GM19467 (cell line): ENCODE data around the gene ASB14.
A peak's percentile ranks its signal among the peaks of the same experiment; 100 is the strongest.

Source experiments
- ATAC-seq: cut with Tn5 transposase; IDR thresholded peaks from one replicate; pipeline ENCODE4 v1.9.1; 2021; ENCODE audit warnings: mild to moderate bottlenecking, moderate library complexity; ENCODE audit not compliant: unreplicated experiment

The ASB14 gene

DNA sequence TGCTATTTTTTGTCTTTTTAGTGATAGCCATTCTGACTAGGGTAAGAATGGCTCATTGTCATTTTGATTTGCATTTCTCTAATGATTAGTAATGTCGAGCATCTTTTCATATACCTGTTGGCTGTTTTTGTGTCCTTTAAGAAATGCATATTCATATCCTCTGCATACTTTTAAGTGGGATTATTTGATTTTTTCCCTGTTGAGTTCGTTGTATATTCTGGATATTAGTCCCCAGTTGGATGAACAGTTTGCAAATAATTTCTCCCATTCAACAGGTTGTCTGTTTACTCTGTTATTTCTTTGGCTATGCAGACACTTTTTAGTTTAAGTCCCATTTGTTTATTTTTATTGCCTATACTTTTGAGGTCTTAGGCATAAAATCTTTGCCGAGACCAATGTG, 30.6 kb downstream of the ASB14 start:
- ATAC-seq: no peak

DNA sequence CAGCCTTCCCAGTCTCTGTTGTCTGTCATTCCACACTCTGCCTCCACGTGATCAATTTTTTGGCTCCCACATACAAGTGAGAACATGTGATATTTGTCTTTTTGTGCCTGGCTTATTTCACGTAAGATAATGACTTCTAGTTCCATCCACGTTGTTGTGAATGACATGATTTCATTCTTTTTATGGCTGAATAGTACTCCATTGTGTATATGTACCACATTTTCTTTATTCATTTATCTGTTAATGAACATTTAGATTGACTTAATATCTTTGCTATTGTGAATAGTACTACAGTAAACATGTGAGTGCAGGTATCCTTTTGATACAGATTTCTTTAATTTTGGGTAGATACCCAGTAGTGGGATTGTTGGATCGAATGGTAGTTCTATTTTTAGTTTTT, 31.4 kb downstream of the ASB14 start:
- ATAC-seq: no peak

DNA sequence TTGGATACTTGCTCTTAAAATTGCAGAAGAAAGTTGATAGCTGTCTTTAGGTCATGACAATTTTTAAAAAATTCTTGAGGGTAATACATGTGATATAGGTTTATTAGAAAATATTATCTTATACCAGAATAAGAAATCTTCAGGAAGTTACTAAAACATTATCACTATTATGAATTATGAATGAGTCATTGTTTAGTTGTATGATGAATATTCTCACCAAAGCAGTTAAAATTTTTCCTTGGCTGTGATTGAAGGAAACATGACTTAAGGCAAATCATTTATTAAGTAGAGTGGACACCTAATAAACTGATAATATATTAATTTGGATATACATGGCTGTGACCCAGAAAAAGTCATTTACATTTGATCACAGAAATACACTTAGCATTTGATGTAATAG, 34.8 kb downstream of the ASB14 start:
- no peak for ATAC-seq

DNA sequence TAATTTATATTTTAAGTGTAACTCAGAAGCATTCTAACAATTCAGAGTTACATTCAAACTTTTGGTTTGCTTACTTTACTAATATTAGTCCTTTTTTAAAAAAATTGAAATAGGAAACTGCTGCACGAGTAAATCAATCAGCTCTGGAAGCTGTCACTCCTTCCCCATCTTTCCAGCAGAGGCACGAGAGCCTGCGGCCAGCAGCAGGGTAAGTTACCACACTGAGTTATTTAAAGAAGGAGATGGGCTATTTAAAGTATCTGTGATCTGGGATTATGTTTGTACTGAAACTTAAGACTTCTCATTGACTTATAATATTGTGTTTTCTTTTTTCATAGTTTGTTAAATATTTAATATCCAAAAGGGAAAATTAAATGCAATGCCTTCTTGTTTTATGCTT, 35.6 kb downstream of the ASB14 start:
- no peak for ATAC-seq

GRCh38 chr3:57252404-57252803, 40.1 kb downstream of the ASB14 start:
- no peak for ATAC-seq

- no peak for ATAC-seq
These were observed 47.5 kb downstream of the ASB14 start for GRCh38 chr3:57244946-57245345.

DNA sequence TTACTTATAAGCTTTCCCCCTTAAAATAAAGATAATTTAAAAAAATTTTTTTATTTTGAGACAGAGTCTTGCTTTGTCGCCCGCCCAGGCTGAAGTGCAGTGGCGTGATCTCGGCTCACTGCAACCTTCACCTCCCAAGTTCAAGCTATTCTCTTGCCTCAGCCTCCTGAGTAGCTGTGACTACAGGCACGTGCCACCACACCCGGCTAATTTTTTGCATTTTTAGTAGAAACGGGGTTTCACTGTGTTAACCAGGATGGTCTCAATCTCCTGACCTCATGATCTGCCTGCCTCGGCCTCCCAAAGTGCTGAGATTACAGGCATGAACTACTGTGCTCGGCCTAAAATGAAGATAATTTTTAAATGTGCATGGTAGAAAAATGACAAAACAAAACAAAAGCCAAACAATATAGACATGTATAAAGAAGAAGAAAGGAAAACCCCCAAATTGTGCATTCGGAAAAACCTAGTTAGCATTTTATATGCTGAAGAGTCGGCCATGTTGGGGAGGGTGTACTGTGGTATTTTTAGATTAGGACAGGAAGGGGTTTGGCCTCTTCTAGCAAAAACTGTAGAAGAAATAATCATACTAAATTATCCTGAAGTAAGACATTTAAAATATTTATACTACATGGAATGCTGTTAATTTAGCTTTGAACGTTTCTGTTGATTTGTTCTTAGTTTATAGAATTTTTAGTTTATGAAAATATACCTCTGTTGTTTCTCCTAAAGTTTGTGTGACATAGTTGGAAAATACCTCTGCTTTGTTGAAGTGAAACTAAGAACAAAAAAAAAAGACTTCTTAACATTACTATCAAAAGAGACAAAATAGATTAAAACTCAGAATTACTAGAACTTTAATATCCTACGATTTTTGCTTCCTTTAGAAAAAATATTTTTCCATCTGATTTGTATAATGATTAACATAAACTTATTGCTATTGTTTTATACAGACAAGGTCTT, 57.6 kb downstream of the ASB14 start:
- no peak for ATAC-seq

- ATAC-seq: no peak
These were observed 58.7 kb downstream of the ASB14 start for GRCh38 chr3:57233799-57234198.

DNA sequence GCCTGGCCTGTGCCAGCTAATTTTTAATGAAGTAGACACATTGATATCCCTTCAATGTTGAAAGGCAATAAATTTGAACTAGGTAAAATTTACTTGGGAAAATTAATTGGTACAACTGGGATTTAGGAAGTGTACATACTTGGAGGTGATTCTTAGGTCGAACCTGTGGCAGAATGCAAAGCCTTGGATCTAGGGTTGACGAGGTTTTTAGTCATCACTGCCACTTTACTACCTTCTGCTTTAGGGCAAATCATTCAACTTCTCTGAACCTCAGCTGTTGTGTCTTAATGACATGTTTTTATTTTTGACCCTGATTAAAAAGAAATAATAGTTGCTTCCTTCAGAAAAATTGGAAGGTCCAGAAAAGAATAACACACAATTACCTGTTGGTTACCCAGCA, 62.5 kb downstream of the ASB14 start:
- no peak for ATAC-seq

- peak; percentile 34 for ATAC-seq
These were observed 64.3 kb downstream of the ASB14 start for GRCh38 chr3:57227930-57228751.

DNA sequence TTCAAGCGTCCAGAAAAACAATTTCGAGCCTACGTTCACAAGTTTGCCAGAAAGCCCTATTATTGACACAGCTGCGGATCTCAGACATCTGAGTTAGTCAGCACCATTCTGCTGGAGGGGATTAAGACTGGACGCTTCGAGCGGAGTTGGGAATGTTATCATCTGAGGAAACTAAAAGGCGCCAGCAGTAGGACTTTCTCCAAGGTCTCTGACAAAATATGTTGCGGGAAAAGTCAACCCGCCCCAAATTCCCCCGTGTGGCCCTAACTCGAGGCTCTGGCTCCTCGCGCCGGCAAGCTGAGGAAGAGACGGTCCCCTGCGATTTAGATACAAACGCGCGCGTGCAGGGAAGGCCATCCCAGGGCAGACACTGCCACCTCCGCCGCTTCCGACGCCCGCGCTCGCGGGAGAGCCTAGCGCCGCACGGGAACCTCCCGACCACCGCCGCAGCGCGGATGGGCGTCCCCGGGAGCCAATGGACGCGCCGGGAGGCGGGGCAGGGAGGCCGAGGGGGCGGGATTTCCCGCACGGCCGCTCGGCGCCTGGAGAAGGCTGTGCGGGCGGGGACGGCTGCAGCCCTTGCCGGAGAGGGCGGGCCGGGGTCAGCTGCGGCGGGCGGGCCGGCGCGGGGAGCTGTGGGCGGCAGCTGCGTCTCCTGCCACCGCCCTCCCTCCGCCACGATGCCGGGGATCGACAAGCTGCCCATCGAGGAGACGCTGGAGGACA, 65.1 kb downstream of the ASB14 start, which contains the start of gene APPL1:
Gene APPL1, plus strand, starts transcription at position 526 of the 726 bp plus-strand sequence. Its CDS starts 155 bp downstream, at position 681.
- ATAC-seq: peak; percentile 87

GRCh38 chr3:57226176-57226575, 66.3 kb downstream of the ASB14 start:
- no peak for ATAC-seq

DNA sequence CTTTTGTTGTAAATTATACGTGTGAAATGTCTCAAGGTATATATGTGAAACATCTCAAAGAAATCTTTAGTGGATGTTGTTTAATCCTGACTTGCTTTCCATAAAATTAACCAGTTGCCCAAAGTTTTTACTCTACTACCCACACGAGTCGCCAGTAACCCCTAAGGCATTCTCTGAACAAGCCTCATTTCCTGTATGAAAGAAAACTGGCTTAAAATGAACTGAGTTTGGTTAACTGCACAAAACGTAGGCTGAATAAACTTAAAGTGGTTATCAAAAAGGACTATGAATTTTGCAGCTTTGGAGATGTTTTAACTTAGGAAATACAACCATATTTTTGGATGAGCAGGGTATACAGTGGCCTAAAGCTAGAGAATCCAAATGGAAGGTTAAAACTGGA, 67.6 kb downstream of the ASB14 start:
- no peak for ATAC-seq

GRCh38 chr3:57221883-57222282, 70.6 kb downstream of the ASB14 start:
- ATAC-seq: no peak
